Loucy (cell line): ENCODE data around the gene DSEL.

ENCODE experiments used
- EZH2phosphoT487 ChIP-seq: fragments of 200-600 bp; IDR thresholded peaks from 2 replicates; pipeline ENCODE4 v1.6.1; 2018; ENCODE audit warnings: antibody characterized with exemption, mild to moderate bottlenecking, moderate library complexity, borderline replicate concordance
- TF ChIP-seq, protein P1 (sequence below): fragments of 200-600 bp; sonication (generic); conservative IDR thresholded peaks from 2 replicates; pipeline ENCODE4 v1.5.1; 2014; ENCODE audit warnings: mild to moderate bottlenecking, antibody characterized with exemption, low read length

DNA sequence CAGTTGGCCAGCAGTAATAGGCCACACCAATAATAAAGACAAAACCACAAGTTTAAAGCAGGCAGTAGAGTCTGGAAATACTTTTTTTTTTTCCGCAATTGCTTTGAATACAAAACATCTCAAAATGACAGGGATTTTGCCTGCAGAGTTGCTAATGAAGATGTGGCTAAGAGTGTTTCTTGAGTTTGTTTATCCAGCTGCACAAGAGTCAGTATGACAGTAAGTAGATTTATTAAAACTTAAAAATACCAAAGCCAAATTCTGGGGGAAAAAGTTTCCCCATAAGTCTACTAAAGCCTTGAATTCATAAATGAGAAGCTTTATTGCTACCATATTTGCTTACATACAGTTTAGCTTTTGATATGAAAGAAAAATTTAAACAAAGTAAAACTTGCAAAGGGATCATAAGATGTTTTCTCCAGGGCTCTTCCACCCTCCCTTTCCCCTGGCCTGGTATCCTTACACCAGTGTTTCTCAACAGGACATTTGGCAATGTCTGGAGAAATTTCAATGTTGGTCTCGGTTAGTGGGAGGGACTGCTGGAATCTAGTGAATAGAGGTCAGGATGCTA is 3.9 kb upstream of the DSEL start:
- no peak for TF ChIP-seq EZH2phosphoT487
- TF ChIP-seq, protein P1, sequence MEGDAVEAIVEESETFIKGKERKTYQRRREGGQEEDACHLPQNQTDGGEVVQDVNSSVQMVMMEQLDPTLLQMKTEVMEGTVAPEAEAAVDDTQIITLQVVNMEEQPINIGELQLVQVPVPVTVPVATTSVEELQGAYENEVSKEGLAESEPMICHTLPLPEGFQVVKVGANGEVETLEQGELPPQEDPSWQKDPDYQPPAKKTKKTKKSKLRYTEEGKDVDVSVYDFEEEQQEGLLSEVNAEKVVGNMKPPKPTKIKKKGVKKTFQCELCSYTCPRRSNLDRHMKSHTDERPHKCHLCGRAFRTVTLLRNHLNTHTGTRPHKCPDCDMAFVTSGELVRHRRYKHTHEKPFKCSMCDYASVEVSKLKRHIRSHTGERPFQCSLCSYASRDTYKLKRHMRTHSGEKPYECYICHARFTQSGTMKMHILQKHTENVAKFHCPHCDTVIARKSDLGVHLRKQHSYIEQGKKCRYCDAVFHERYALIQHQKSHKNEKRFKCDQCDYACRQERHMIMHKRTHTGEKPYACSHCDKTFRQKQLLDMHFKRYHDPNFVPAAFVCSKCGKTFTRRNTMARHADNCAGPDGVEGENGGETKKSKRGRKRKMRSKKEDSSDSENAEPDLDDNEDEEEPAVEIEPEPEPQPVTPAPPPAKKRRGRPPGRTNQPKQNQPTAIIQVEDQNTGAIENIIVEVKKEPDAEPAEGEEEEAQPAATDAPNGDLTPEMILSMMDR = no peak
